RKO (cell line): ENCODE data around the gene C7orf33.
"Not testable (repeated sequence)": the region's sequence is repeated elsewhere in the genome, so short reads cannot be mapped to it uniquely, and the experiment has no call there.

Experiments used
- DNase-seq: peaks from one replicate; pipeline ENCODE4 v3.0.0-alpha.2; 2016; ENCODE audit warnings: low spot score

C7orf33 gene

DNA sequence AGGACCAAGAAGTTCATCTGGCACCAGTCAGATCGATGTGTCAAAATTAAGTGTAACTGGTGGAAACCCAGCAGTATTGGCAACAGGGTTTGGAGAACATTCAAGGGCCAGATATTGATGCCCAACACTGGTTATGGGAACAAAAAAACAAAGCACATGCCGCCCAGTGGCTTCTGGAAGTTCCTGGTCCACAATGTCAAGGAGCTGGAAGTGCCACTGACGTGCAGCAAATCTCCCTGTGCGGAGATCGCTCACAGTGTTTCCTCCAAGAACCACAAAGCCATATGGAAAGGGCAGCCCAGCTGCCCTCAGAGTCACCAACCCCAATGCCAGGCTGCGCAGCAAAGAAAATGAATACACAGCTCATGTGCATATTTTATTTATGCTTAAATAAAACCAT, 10.1 kb upstream of the C7orf33 start:
- no peak for DNase-seq

DNA sequence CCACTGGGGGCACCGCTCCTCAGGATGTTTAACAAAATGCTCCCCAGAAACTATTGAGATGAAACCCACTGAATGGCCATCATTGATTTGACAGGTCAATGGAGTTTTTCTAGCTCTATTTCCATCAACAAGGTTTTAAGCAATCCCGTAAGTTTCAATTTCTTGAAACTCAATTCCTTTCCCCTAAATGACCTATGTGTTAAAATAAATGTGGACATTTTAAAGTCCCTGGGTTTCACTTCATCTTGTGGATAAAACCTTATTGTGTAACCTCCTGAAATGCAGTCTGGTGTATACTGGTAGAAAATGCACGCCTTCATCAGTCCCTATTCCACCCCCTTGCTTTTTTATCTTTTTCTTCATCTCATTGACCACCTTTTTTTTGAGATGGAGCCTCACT, 8.9 kb upstream of the C7orf33 start:
- DNase-seq = no peak

DNA sequence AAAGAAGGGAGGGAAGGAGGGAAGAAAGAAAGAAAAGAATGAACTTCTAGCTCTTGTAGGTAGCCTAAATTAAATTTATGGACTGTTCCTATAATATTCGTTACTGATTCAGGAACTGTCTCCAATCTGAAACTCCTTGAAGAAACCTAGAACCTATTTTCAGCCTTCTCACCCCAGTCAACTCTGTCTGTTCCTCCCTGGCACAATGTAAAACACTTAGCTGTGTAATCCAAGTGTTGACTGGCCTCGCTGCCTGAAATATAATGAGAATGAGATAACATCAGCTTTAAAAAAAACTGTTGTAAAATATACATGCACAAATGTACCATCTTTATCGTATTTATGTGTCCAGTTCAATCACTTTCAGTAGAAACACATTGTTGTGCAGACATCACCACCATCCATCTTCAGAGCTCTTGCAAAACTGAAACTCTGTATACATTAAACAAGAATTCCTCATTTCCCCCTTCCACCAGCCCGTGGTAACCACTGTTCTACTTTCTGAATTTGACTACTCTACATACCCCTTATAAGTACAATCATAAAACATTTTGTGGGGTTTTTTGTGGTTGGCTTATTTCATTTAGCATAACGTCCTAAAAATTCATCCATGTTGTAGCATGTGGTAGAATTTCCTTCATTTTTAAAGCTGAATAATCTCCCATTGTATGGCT, 6.3 kb upstream of the C7orf33 start:
- no peak for DNase-seq

DNA sequence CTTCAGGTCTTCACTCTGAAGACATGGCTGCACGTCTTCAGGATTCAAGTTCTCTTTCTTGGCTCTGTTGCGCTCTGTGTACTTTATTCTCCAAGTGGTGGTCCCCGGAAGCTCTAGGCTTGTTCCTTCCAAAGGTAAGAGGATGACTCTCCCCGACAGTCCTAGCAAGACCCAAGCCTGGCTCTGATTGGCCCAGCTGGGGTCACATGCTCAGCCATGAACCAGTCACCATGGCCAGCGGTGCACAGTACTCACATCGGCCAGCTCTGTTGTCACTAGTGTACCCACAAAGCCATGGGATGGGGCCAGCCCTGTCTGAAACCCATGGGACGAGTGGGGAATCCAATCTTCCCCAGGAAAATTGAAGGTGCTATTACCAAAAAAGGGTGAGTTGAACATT, 5.2 kb upstream of the C7orf33 start:
- no peak for DNase-seq

DNA sequence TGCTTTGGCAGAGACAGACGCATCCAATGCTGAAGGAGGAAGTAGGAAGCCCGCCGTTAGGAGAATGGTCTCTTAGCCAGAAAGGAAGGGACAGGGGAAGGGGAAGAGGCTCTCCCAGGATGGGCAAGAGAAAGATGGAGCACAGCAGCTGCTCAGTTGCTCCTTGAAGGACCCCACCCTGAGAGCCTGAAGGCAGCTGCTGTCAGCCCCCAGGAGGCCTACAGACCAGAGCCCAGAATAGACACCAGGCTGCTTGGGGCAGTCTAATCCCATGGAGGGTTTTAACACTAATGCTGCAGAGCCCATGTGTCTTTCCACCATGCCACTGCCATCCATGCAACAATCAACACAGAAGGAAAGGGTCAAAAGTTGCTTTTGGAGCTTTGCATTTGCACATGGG, 3.5 kb upstream of the C7orf33 start:
- no peak for DNase-seq

DNA sequence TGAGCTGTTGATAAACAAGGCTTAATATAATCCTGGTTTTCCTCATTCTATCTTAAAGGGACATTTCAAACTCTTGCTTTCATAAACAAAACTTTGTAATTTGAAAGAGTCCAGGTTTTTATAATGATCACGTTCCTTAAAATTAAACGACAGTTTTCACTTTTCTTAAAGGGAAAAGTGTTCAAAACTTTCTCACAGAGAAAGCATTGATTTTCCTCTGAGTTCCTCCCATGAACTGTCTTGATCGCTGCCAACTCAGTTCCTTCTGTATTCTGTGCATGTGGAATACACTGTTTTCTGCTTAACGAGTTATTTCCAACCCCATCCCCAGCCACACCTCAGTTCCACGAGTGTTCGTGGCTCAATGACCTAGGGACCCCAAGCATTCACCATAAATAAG, 2.4 kb upstream of the C7orf33 start:
- no peak for DNase-seq

DNA sequence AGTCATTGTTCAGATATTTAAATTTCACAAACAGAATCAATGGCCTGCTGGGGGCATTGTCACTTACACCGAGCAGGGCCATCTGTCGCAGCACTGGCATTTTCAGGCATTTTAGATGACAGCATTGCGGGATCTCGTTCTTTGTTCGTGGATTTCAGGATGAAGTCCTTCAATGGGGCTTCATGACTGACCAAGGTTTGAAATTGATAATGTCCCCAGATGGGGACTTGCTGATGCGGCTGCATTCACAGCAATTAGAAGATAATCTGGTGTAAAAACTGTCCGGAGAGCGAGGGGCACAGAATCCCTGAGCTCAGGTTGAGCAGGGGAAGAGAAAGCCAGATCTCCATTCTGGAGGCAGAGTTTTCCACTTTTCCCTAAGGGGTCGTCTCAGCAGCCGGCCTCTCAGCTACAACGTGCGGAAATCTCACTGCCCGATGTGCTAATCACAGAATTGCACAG, 1.9 kb upstream of the C7orf33 start:
- no peak for DNase-seq

DNA sequence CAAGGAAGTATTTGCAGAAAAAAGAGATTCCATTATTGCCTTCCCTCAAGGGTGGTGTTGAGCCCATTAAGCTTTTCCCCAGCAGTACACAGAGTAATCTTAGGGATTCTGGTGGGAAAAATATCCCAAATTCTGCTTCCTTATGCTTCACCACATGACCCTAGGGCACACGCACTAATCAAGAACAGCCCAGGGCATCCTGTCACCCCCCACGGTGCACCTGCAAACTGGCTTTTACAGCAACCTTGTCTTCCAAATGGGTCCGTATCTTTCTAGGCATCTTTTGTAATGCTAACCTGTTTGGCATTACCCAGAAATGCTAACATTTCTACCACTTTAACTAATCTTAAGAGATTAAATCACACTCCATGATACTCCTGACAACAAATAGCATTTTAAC, 926 bp upstream of the C7orf33 start:
- DNase-seq = no peak

DNA sequence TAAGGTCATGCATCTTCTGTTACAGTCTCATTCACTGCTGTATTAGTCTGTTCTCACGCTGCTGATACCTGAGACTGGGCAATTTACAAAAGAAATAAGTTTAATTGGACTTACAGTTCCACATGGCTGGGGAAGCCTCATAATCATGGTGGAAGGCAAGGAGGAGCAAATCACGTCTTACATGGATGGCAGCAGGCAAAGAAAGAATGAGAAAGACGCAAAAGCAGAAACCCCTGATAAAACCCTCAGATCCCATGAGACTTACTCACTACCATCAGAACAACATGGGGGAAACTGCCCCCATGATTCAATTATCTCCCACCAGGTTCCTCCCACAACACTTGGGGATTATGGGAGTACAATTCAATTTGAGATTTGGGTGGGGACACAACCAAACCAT, 5.8 kb downstream of the C7orf33 start:
- DNase-seq = not testable (repeated sequence)

DNA sequence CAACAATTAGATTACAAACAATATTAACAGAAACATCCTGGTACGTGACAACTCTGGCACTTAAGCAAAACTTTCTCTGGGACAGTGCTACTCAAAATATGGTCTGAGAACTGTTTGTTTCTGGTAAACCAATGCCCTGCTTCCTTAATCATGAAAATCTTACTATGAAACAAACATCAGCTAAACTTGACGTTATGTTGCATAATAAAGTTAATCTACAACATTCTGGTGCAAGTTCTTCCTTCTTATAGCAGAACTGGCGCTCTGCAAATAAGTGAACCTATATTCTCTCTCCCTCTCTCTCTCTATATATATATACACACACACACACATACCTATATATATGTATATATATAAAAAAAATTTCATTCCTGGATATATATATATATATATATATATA, 7.8 kb downstream of the C7orf33 start:
- no peak for DNase-seq

DNA sequence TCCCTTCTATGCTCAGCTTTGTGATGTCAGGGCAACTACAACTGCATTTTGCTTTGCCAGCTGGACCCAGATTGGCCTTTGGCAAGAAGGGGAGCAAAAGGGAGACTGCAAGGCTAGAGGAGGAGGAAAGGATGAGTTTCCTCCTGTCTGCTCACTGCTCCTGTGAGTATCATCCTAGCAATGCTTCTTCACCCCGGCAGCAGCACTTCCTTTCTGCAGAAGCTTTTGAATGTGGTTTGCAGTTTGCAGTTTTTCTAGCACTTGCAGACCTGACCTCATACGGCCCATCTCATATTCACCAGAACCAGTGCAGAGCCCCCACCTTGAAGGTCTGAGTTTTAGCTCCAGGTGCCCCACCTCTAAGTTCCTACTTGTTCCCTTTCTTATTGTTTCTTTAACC, 14.8 kb downstream of the C7orf33 start:
- DNase-seq = no peak

DNA sequence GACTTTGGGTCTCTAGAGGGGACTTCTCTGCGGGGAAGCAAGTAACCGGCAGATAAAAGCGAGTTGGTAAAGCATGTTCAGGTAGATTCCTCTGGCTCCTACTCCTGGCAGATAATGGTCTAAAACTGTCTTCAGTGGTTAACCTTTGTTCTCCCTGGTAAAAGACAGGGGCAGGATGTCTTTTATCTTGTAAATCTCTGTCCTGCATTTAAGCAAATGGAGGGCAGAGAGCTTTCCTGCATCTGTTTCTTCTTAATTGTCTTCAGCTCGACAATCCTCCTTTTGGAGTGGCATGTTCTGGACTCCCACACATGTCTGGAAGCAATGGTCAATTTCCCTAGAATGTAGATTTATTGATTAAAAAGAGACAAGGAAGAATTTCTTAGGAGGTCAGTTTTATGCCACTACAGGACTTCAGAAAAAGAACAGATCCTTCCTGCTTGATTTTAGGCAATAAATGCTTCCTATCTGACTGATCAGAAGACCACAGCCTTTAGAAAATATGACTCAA, 16.6 kb downstream of the C7orf33 start:
- DNase-seq = no peak

DNA sequence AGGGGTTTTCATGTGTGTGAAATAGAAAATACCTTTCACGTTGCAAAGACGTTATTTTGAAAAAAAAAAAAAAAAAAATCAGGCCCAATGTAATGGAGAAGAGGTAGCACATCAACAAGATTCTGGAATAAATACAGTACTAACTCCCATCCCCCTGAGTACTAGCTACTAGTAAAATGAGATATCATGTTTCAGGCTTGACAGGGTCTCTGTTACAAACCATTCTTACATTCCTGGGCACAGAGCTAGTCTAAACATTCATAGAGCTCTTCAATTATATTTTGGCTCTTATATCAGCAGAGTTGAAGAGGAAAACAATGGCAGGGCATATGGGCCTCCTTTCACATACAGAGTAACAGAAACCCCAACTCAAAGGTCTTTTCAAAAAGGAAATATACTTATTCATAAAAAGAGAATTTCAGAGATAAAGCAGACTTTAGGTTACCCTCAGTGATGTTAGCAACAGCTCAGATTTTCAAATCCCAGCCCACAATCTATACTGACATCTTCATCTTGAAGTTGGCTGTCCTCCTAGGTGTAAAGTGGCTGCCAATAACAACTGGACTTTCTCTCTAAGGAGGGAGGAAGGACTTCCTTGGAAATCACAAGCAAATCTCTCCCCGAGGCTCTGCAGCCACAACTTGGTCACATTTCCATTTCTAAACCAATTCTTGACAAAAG, 18.6 kb downstream of the C7orf33 start:
- no peak for DNase-seq

DNA sequence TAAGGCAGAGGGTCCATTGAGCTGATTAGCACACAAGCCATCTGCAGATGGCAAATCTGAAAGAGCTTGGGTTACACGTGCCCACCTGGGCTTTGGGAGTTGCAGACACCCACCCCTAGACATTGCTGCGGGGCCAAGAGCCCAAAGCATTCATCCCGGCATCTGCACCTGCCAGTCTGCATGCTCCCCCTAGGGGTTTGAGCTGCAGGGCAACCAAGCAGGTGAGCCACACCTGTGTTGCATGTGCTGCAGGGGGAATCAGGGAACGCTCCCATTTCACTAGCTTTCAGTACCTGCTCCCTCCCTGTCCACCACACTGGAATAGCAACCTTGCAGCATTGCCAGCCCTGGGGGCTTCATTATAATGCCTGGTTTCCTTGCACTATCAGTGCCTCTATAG, 21.1 kb downstream of the C7orf33 start:
- no peak for DNase-seq

DNA sequence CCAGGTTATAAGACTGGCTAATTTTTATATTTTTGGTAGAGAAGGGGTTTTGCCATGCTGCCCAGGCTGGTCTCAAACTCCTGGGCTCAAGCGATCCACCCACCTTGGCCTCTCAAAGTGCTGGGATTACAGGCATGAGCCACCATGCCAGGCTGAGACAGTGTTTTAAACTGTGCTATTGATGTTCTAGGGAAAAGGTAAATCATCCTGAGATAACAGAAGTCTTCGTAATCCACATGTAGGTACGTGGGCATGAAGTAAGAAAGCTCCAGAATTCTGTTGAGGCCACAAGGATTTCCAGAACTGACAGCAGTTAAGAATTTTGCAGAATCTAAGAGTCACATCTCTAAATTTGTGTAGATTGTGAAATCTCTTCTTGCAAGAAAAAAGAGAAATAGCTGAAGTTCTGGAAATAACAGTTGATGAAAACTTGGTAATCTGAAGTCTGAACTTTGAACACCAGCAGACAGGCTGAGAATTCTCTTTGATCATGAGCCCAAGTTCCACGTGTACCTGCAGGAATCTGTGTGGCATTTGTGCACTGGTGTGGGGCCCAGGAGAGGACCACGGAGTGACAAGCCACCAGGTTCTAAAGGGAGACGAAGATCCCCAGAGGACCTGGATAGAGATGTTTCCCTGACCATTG, 24.6 kb downstream of the C7orf33 start:
- no peak for DNase-seq

DNA sequence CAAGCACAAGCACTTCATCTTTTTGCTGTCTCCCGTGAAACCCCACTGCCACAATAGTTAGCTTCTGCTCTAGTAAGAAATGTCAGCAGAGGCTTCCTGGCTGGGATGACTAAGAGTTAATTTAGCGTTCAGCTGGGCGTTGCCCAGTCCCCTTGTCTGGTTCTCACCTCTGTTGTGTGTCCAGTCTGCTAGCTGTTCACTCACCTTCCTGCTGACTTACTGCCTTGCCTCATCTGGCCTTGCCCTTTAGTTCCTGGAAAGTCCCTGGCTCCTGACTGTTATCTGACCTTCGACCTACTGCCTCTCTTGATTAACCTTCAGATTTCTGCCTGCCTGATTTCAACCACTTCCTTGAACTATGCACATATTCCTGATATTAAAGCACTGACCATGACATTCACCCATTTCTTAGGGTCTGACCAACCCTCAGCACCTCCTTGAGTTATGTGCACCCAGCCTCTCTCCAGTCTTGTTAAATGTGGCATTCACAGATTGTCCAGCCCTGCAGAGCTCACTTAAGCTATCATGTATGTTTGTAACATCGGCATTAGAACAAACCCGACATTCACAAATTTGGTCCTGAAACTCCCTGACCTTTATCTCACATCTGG, 30.3 kb downstream of the C7orf33 start:
- no peak for DNase-seq

DNA sequence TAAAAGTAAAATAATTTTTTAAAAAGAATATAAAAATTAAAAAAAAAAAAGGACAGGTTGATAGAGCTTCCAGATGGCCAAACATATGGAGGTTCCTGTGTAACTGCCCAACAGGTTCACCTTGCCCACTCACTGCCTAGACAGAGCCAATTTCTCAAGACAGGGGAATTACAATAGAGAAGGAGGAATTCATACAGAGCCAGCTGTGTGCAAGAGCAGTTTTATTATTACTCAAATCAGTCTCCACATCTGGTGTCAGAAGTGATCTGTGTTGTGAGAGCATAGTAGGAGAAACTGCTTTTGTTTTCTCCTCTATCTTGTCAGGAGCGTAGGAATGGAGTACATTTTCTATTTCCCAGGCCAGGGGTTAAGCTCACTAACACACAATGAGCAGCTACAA, 31.0 kb downstream of the C7orf33 start:
- no peak for DNase-seq

DNA sequence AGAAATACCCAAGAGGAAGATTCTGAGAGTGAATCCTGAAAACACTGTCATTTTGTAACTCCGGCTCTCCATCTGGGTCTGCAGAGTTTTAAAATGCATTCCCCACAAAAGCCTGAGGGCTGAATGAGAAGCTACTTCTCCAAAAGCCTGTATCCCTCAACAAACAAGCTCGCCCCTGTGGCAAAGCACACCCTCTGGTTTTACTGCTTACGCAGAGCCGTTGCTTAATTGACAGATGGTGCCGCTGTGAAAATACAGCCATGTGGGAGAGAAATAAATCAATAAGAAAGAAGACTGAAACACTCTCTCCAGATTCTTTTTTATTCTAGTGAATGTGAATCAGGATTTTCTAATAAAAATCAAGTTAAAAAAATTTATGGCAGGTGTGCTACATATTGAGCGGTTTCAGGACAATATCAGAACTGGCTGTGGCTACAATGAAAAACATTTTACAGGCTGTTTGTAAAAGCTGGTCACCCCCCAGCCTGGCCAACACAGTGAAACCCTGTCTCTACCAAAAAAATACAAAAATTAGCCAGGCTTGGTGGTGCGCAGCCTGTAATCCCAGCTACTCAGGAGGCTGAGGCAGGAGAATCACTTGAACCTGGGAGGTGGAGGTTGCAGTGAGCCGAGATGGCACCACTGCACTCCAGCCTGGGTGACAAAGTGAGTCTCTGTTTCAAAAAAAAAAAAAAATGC, 32.5 kb downstream of the C7orf33 start:
- no peak for DNase-seq

DNA sequence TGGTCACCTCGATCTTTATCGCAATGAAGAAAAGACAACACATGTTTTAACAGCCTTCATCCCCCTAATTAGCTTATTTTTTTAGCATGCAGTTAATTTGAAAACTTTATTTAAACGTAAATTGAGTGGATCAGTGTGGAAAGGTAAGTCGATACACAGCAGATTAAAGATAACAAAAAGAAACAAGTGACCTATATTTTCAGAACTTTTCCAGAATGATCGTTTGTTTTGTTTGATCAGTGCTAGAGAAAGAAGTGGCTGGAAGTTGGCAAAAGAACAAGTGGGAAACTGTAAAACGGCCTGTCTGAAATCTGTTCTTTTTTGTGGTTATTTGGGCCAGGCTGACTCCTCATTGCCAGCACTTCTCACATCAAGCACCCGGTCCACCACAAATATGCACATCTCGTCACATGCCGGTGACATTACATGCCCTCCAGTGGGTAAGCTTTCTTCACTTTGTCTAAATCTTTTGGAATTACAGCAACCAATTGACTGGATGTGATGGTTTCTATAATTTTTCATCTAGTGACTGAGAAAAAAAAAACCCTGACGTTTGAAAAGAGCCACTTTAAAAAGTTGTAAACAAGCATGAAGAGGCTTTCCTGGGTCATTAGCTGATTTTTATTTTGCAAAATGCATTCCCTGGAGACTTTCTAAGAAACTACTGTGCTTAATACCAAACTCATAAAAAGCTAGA, 33.2 kb downstream of the C7orf33 start:
- no peak for DNase-seq

DNA sequence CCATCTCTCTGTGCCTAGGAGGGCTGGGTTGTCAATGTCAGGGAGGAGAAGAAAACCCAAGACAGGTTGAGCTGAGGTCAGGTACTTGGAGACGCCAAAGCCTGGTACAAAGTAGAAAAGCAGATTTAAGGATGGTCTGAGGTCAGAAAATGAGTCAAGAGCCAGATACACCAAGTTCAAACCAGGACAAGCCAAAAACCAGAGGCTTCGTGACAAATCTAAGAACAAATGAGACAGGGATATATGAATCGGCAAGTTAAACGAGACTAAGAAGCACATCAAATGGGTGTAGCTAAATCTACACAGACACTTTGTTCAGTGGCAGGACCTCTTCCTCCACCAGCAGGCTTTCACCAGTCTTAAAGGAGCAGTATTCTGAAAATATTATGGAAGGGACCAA, 34.2 kb downstream of the C7orf33 start:
- no peak for DNase-seq

DNA sequence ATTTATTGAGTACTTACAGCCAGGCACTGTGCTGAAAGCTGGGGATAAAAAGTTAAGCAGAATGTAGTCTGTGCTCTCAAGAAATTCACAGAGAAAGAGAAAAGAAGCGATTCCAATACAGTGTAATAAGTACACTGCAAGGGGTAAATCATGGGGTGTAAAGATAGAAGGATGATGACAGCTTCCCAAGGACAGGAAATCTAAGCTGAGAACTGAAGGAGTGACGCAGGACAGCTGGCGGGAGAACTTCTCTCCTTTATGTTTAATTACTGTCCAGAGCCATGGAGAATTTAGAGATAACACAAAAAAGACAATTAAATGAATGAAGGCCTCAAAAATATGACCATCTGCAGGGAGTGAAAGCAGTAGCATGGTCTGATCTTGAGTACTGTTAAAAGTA, 34.8 kb downstream of the C7orf33 start:
- DNase-seq = no peak

DNA sequence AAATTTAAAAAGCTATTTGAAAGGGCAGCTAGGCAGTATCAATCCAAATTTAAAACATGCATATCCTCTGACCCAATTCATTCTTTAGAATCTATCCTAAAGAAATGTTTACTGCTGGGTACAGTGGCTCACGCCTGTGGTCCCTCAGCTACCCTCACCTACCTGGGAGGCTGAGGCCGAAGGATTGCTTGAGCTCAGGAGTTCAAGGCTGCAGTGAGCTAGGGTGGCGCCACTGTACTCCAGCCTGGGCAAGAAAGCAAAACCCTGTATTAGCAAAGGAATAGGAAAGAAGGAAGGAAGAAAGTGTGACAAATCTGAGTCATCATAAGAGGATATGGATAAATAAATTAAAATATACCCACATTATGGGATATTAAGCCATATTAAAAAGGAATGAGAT, 36.3 kb downstream of the C7orf33 start:
- DNase-seq = no peak
